ENCODE results near the gene MILR1. TPM values are rescaled to one million over a fixed set of nuclear protein-coding genes. Genes with fewer than 3 reads are reported as not detected.

The MILR1 gene
- total RNA-seq, result not detected in 2 replicates
- long read RNA-seq, result 0 reads

GRCh38 chr17:64448665-64449512 is at the start of gene MILR1:
MILR1 (plus strand) TSS chr17:64449115; CDS start chr17:64449169, 54 bp downstream.
- H3K9me3 Mint-ChIP-seq (ENCODE audit: unreplicated experiment), result no peaks in the 10 kb centered on the region
- no peak for DNase-seq (ENCODE audit: extremely low spot score, unreplicated experiment)
- H3K4me1 Mint-ChIP-seq (ENCODE audit: unreplicated experiment), result peaks cover 3% of the 10 kb centered on the region
- H3K36me3 Mint-ChIP-seq (ENCODE audit: unreplicated experiment), result no peaks in the 10 kb centered on the region
- peaks cover 5% of the 10 kb centered on the region for H3K27me3 Mint-ChIP-seq (ENCODE audit: unreplicated experiment)
- no peak within 1 kb of the TSS for H3K4me3 Mint-ChIP-seq (ENCODE audit: unreplicated experiment)
- H3K27ac Mint-ChIP-seq (ENCODE audit: unreplicated experiment), result no peak within 1 kb of the TSS
- TF ChIP-seq, protein P1, sequence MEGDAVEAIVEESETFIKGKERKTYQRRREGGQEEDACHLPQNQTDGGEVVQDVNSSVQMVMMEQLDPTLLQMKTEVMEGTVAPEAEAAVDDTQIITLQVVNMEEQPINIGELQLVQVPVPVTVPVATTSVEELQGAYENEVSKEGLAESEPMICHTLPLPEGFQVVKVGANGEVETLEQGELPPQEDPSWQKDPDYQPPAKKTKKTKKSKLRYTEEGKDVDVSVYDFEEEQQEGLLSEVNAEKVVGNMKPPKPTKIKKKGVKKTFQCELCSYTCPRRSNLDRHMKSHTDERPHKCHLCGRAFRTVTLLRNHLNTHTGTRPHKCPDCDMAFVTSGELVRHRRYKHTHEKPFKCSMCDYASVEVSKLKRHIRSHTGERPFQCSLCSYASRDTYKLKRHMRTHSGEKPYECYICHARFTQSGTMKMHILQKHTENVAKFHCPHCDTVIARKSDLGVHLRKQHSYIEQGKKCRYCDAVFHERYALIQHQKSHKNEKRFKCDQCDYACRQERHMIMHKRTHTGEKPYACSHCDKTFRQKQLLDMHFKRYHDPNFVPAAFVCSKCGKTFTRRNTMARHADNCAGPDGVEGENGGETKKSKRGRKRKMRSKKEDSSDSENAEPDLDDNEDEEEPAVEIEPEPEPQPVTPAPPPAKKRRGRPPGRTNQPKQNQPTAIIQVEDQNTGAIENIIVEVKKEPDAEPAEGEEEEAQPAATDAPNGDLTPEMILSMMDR (IDR thresholded peaks at IDR 0.05), result no peak

DNA sequence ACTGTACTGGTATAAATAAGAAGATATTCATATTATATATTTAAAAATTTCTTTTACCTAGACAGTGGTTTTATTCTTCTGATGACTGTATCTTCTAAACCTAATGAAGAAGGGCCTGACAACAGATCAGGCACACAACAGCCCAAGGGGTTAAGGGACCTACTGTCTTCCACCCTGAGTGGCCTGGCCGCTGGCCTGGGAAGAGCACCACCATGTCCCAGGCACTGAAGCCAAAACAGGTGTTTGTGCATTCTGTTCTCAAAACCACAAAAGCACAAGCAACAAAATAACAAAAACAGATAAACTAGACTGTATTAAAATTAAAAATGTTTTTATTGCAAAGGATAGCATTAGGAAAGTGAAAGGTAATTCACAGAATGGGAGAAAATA is 49.2 kb upstream of the MILR1 start:
- H3K4me1 Mint-ChIP-seq (ENCODE audit: unreplicated experiment), result no peaks in the 10 kb centered on the region
- no peak overlapping the region for H3K27ac Mint-ChIP-seq (ENCODE audit: unreplicated experiment)
- peaks cover 7% of the 10 kb centered on the region for H3K9me3 Mint-ChIP-seq (ENCODE audit: unreplicated experiment)
- H3K4me3 Mint-ChIP-seq (ENCODE audit: unreplicated experiment), result no peak overlapping the region
- TF ChIP-seq, protein P1 (IDR thresholded peaks at IDR 0.05), result no peak
- H3K36me3 Mint-ChIP-seq (ENCODE audit: unreplicated experiment), result no peaks in the 10 kb centered on the region
- H3K27me3 Mint-ChIP-seq (ENCODE audit: unreplicated experiment), result peaks cover 9% of the 10 kb centered on the region
- DNase-seq (ENCODE audit: extremely low spot score, unreplicated experiment), result no peak

DNA sequence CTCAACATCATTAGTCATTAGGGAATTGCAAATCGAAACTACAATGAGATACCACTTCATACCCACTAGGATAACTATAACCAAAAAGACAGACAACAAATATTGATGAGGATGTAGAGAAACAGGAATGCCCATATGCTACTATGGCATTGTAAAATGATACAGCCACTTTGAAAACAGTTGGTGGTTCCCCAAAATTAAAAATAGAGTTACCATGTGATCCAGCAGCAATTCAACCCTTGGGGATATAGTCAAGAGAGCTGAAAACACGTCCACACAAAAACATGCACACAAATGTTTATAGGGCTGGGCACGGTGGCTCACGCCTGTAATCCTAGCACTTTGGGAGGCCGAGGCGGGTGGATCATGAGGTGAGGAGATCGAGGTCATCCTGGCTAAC is 48.3 kb upstream of the MILR1 start:
- Mint-ChIP-seq H3K27ac (ENCODE audit: unreplicated experiment) (no peak overlapping the region), H3K9me3 (ENCODE audit: unreplicated experiment) (peaks cover 7% of the 10 kb centered on the region), H3K36me3 (ENCODE audit: unreplicated experiment) (no peaks in the 10 kb centered on the region), H3K4me1 (ENCODE audit: unreplicated experiment) (no peaks in the 10 kb centered on the region), H3K4me3 (ENCODE audit: unreplicated experiment) (no peak overlapping the region), H3K27me3 (ENCODE audit: unreplicated experiment) (peaks cover 9% of the 10 kb centered on the region)
- DNase-seq (ENCODE audit: extremely low spot score, unreplicated experiment), result no peak
- TF ChIP-seq, protein P1 (IDR thresholded peaks at IDR 0.05), result no peak

GRCh38 chr17:64401244-64401860 is 47.6 kb upstream of the MILR1 start:
- no peak for DNase-seq (ENCODE audit: extremely low spot score, unreplicated experiment)
- Mint-ChIP-seq H3K36me3 (ENCODE audit: unreplicated experiment) (no peaks in the 10 kb centered on the region), H3K27me3 (ENCODE audit: unreplicated experiment) (peaks cover 3% of the 10 kb centered on the region), H3K9me3 (ENCODE audit: unreplicated experiment) (peaks cover 7% of the 10 kb centered on the region), H3K4me3 (ENCODE audit: unreplicated experiment) (no peak overlapping the region), H3K27ac (ENCODE audit: unreplicated experiment) (no peak overlapping the region), H3K4me1 (ENCODE audit: unreplicated experiment) (no peaks in the 10 kb centered on the region)
- TF ChIP-seq, protein P1 (IDR thresholded peaks at IDR 0.05), result no peak

- no peak for DNase-seq (ENCODE audit: extremely low spot score, unreplicated experiment)
- H3K36me3 Mint-ChIP-seq (ENCODE audit: unreplicated experiment), result no peaks in the 10 kb centered on the region
- H3K9me3 Mint-ChIP-seq (ENCODE audit: unreplicated experiment), result peaks cover 7% of the 10 kb centered on the region
- TF ChIP-seq, protein P1 (IDR thresholded peaks at IDR 0.05), result no peak
- no peaks in the 10 kb centered on the region for H3K4me1 Mint-ChIP-seq (ENCODE audit: unreplicated experiment)
- H3K27me3 Mint-ChIP-seq (ENCODE audit: unreplicated experiment), result no peaks in the 10 kb centered on the region
- no peak overlapping the region for H3K4me3 Mint-ChIP-seq (ENCODE audit: unreplicated experiment)
- no peak overlapping the region for H3K27ac Mint-ChIP-seq (ENCODE audit: unreplicated experiment)
Measured at GRCh38 chr17:64401941-64402340, 47.0 kb upstream of the MILR1 start.
